GM23338 (cell line): ENCODE results near the gene MYOCD. TPM values are rescaled to one million over a fixed set of nuclear protein-coding genes. Genes with fewer than 3 reads are reported as not detected.

Experiments used
- ATAC-seq: fragments of 200-7000 bp; cut with Tn5 transposase; 3 replicates; pipeline ENCODE4 v1.9.1; 2020
- DNase-seq: peaks from one replicate; pipeline ENCODE4 v3.0.0-alpha.2; 2015; ENCODE audit warnings: low spot score
- H2AFZ ChIP-seq: fragments of 200-600 bp; sonication (generic); 2 replicates; pipeline ENCODE4 v1.8.0; 2016; ENCODE audit warnings: antibody characterized with exemption, mild to moderate bottlenecking, moderate library complexity
- H3F3A ChIP-seq: fragments of 200-600 bp; sonication (generic); replicated peaks from 2 replicates; pipeline ENCODE4 v1.8.0; 2017; ENCODE audit warnings: antibody characterized with exemption, mixed run types, low read depth
- H3K27ac ChIP-seq: fragments of 200-600 bp; sonication (generic); 2 replicates; pipeline ENCODE4 v1.6.1; 2016; ENCODE audit warnings: low read depth
- H3K27me3 ChIP-seq: fragments of 200-600 bp; sonication (generic); 2 replicates; pipeline ENCODE4 v1.8.0; 2016; ENCODE audit warnings: mild to moderate bottlenecking, mixed run types, moderate library complexity; ENCODE audit not compliant: insufficient read depth
- H3K36me3 ChIP-seq: fragments of 200-600 bp; sonication (generic); 2 replicates; pipeline ENCODE4 v1.8.0; 2016; ENCODE audit warnings: mild to moderate bottlenecking; ENCODE audit not compliant: insufficient read depth
- H3K4me1 ChIP-seq: fragments of 200-600 bp; sonication (generic); 2 replicates; pipeline ENCODE4 v1.8.0; 2016; ENCODE audit warnings: mild to moderate bottlenecking, moderate library complexity; ENCODE audit not compliant: insufficient read depth
- H3K4me2 ChIP-seq: fragments of 200-600 bp; sonication (generic); 2 replicates; pipeline ENCODE4 v1.7.1; 2017; ENCODE audit warnings: mixed run types
- H3K4me3 ChIP-seq: fragments of 200-600 bp; sonication (generic); 2 replicates; pipeline ENCODE4 v1.6.1; 2016; ENCODE audit warnings: mixed run types
- H3K79me2 ChIP-seq: fragments of 200-600 bp; sonication (generic); replicated peaks from 2 replicates; pipeline ENCODE4 v1.8.0; 2017; ENCODE audit warnings: mild to moderate bottlenecking; ENCODE audit not compliant: insufficient read depth
- H3K9me2 ChIP-seq: fragments of 200-600 bp; sonication (generic); 2 replicates; pipeline ENCODE4 v1.8.0; 2017; ENCODE audit not compliant: insufficient read depth
- H4K20me1 ChIP-seq: fragments of 200-600 bp; sonication (generic); replicated peaks from 2 replicates; pipeline ENCODE4 v1.8.0; 2017; ENCODE audit warnings: mild to moderate bottlenecking; ENCODE audit not compliant: insufficient read depth
- H3K27ac Mint-ChIP-seq: 2 replicates; pipeline ENCODE4 v1.8.0; 2020; ENCODE audit warnings: inconsistent platforms, mild to moderate bottlenecking, moderate library complexity, mixed read lengths
- H3K27me3 Mint-ChIP-seq: 3 replicates; pipeline ENCODE4 v1.8.0; 2022; ENCODE audit warnings: low read depth, mild to moderate bottlenecking, moderate library complexity, mixed read lengths, inconsistent platforms; ENCODE audit not compliant: insufficient read depth, poor library complexity
- H3K36me3 Mint-ChIP-seq: 3 replicates; pipeline ENCODE4 v1.8.0; 2021; ENCODE audit warnings: low read depth, mild to moderate bottlenecking, inconsistent platforms, moderate library complexity, mixed read lengths
- H3K4me1 Mint-ChIP-seq: 3 replicates; pipeline ENCODE4 v1.8.0; 2020; ENCODE audit warnings: mild to moderate bottlenecking, inconsistent platforms, mixed read lengths
- H3K4me3 Mint-ChIP-seq: 3 replicates; pipeline ENCODE4 v1.8.0; 2021; ENCODE audit warnings: moderate library complexity, mild to moderate bottlenecking, inconsistent platforms, mixed read lengths
- H3K9me3 Mint-ChIP-seq: 3 replicates; pipeline ENCODE4 v1.8.0; 2020; ENCODE audit warnings: moderate library complexity, mild to moderate bottlenecking, inconsistent platforms, mixed read lengths
- CREB1 ChIP-seq: fragments of 250-450 bp; sonication (Bioruptor Pico); IDR thresholded peaks from 2 replicates; pipeline ENCODE4 v1.5.0; 2020; ENCODE audit warnings: low read depth, mild to moderate bottlenecking, moderate library complexity
- CTCF ChIP-seq, 2 experiments: fragments of 200-600 bp in 1 of 2; sonication (generic) in 1 of 2; conservative IDR thresholded peaks; 2 replicates each; pipeline versions ENCODE4 v1.5.1 to v1.6.1; 2016 to 2017; ENCODE audit warnings: antibody characterized with exemption in 2 of 2, low read depth in 2 of 2, mild to moderate bottlenecking in 2 of 2, moderate library complexity in 1 of 2
- ETS1 ChIP-seq: IDR thresholded peaks from 2 replicates; pipeline ENCODE4 v1.6.1; 2016; ENCODE audit warnings: antibody characterized with exemption
- EZH2 ChIP-seq: fragments of 200-600 bp; sonication (generic); IDR thresholded peaks from one replicate; pipeline ENCODE4 v1.8.0; 2017; ENCODE audit warnings: antibody characterized with exemption, mild to moderate bottlenecking, low read depth; ENCODE audit not compliant: unreplicated experiment
- EZH2phosphoT487 ChIP-seq: fragments of 200-600 bp; sonication (generic); IDR thresholded peaks from one replicate; pipeline ENCODE4 v1.8.1; 2018; ENCODE audit warnings: antibody characterized with exemption; ENCODE audit not compliant: unreplicated experiment
- JUNB ChIP-seq: IDR thresholded peaks from one replicate; pipeline ENCODE4 v1.6.1; 2016; ENCODE audit warnings: antibody characterized with exemption; ENCODE audit not compliant: unreplicated experiment
- NANOG ChIP-seq: IDR thresholded peaks from 2 replicates; pipeline ENCODE4 v1.6.1; 2016; ENCODE audit warnings: antibody characterized with exemption, borderline replicate concordance
- POLR2AphosphoS5 ChIP-seq: IDR thresholded peaks from 2 replicates; pipeline ENCODE4 v1.6.1; 2016; ENCODE audit warnings: antibody characterized with exemption, low read depth
- REST ChIP-seq: IDR thresholded peaks from one replicate; pipeline ENCODE4 v1.6.1; 2018; ENCODE audit warnings: antibody characterized with exemption; ENCODE audit not compliant: unreplicated experiment
- STAT1 ChIP-seq: IDR thresholded peaks from one replicate; pipeline ENCODE4 v1.6.1; 2016; ENCODE audit warnings: antibody characterized with exemption; ENCODE audit not compliant: unreplicated experiment
- ZNF114 ChIP-seq: fragments of 250-450 bp; sonication (Bioruptor Pico); IDR thresholded peaks from 2 replicates; pipeline ENCODE4 v1.5.0; 2020; ENCODE audit warnings: mild to moderate bottlenecking, moderate library complexity
- ZNF331 ChIP-seq: fragments of 250-450 bp; sonication (Bioruptor Pico); IDR thresholded peaks from 2 replicates; pipeline ENCODE4 v1.5.0; 2020; ENCODE audit warnings: low read depth, mild to moderate bottlenecking, moderate library complexity
- ZNF462 ChIP-seq: fragments of 250-450 bp; sonication (Bioruptor Pico); IDR thresholded peaks from 2 replicates; pipeline ENCODE4 v1.5.0; 2020; ENCODE audit warnings: mild to moderate bottlenecking, moderate library complexity
- polyA plus RNA-seq: library from polyadenylated mRNA; unstranded; fragments of >200 nt; fragmentation: Nextera tagmentation; extraction: Ambion mirVana; gene quantifications from 2 replicates; pipeline ENCODE4 v1.2.1, GENCODE V29; 2016
- total RNA-seq: library from RNA; depleted of rRNA; stranded (reverse); fragments of >200 nt; shearing (Covaris generic); gene quantifications from 2 replicates; pipeline ENCODE4 v1.2.3, GENCODE V29; 2014

The MYOCD gene
- total and polyA plus RNA-seq, 2 experiments from 2014 or later: 0.80 to 2.4 TPM

GRCh38 chr17:12734926-12735325 is 69.2 kb downstream of the MYOCD start:
- Histone ChIP-seq H3K79me2 (no peaks in the 10 kb centered on the region), H3K4me1 (peaks cover 5% of the 10 kb centered on the region; the same call in 1 of the 2 replicates), H3K9me2 (no peaks in the 10 kb centered on the region), H3K27me3 (no peaks in the 10 kb centered on the region), H3K36me3 (no peaks in the 10 kb centered on the region), H3F3A (no peaks in the 10 kb centered on the region), H3K4me3 (no peak overlapping the region), H2AFZ (no peak overlapping the region), H4K20me1 (no peaks in the 10 kb centered on the region), H3K27ac (no peak overlapping the region), H3K4me2 (no peak overlapping the region)
- DNase-seq: no peak
- Mint-ChIP-seq H3K27ac (no peak overlapping the region), H3K9me3 (no peaks in the 10 kb centered on the region), H3K27me3 (peaks cover 2% of the 10 kb centered on the region), H3K4me3 (no peak overlapping the region), H3K4me1 (peaks cover 25% of the 10 kb centered on the region), H3K36me3 (no peaks in the 10 kb centered on the region)
- ATAC-seq: no peak
- no peak for TF ChIP-seq EZH2
- no peak for TF ChIP-seq ETS1
- no peak for TF ChIP-seq CTCF (conservative IDR thresholded peaks at IDR 0.05; ENCODE audit: low read depth in 2 of 2)
- no peak for TF ChIP-seq JUNB
- no peak for TF ChIP-seq ZNF331 (CRISPR knock-in tag)
- no peak for TF ChIP-seq EZH2phosphoT487
- no peak for TF ChIP-seq NANOG
- TF ChIP-seq POLR2AphosphoS5: no peak
- TF ChIP-seq STAT1: no peak
- TF ChIP-seq CREB1 (CRISPR knock-in tag): no peak
- no peak for TF ChIP-seq ZNF462 (CRISPR knock-in tag)
- no peak for TF ChIP-seq REST
- TF ChIP-seq ZNF114 (CRISPR knock-in tag): no peak
